Measurements from ENCODE around the gene CCDC192.

Gene CCDC192

GRCh38 chr5:127957183-127957582, 254.0 kb downstream of the CCDC192 start:
- Histone ChIP-seq H3K9ac (ENCODE audit: low read length) (no peak overlapping the region), H3K4me3 (ENCODE audit: low read length) (no peak overlapping the region), H3K36me3 (replicated peaks; ENCODE audit: low read depth, low read length) (no peaks in the 10 kb centered on the region), H2AFZ (ENCODE audit: low read depth, low read length) (no peak overlapping the region), H4K20me1 (ENCODE audit: insufficient read depth, low read length) (no peaks in the 10 kb centered on the region), H3K79me2 (ENCODE audit: low read length) (no peaks in the 10 kb centered on the region), H3K4me2 (ENCODE audit: low read length) (no peak overlapping the region), H3K27ac (ENCODE audit: low read length) (no peak overlapping the region), H3K27me3 (ENCODE audit: low read depth, low read length) (no peaks in the 10 kb centered on the region), H3K4me1 (ENCODE audit: low read length) (no peaks in the 10 kb centered on the region), H3K9me3 (ENCODE audit: insufficient read depth, low read length) (no peaks in the 10 kb centered on the region)
- TF ChIP-seq EZH2phosphoT487 (IDR thresholded peaks at IDR 0.05; ENCODE audit: low read depth), result no peak
- no peak for TF ChIP-seq CTCF (IDR thresholded peaks at IDR 0.05; ENCODE audit: low read depth, low read length)

- TF ChIP-seq EZH2phosphoT487 (IDR thresholded peaks at IDR 0.05; ENCODE audit: low read depth), result no peak
- Histone ChIP-seq H3K4me2 (ENCODE audit: low read length) (no peak overlapping the region), H3K27me3 (ENCODE audit: low read depth, low read length) (no peaks in the 10 kb centered on the region), H3K79me2 (ENCODE audit: low read length) (no peaks in the 10 kb centered on the region), H3K4me3 (ENCODE audit: low read length) (no peak overlapping the region), H3K9me3 (ENCODE audit: insufficient read depth, low read length) (no peaks in the 10 kb centered on the region), H2AFZ (ENCODE audit: low read depth, low read length) (no peak overlapping the region), H3K4me1 (ENCODE audit: low read length) (no peaks in the 10 kb centered on the region), H3K36me3 (replicated peaks; ENCODE audit: low read depth, low read length) (no peaks in the 10 kb centered on the region), H3K27ac (ENCODE audit: low read length) (no peak overlapping the region), H3K9ac (ENCODE audit: low read length) (no peak overlapping the region), H4K20me1 (ENCODE audit: insufficient read depth, low read length) (no peaks in the 10 kb centered on the region)
Observed at GRCh38 chr5:127957701-127958239, 254.6 kb downstream of the CCDC192 start.

- no peaks in the 10 kb centered on the region for H3K9me3 ChIP-seq (ENCODE audit: insufficient read depth, low read length)
- H3K27ac ChIP-seq (ENCODE audit: low read length), result no peak overlapping the region
- H2AFZ ChIP-seq (ENCODE audit: low read depth, low read length), result no peak overlapping the region
- no peak overlapping the region for H3K9ac ChIP-seq (ENCODE audit: low read length)
- no peaks in the 10 kb centered on the region for H3K79me2 ChIP-seq (ENCODE audit: low read length)
- H3K4me2 ChIP-seq (ENCODE audit: low read length), result no peak overlapping the region
- H3K36me3 ChIP-seq (replicated peaks; ENCODE audit: low read depth, low read length), result no peaks in the 10 kb centered on the region
- no peak for TF ChIP-seq EZH2phosphoT487 (IDR thresholded peaks at IDR 0.05; ENCODE audit: low read depth)
- no peak for TF ChIP-seq CTCF (IDR thresholded peaks at IDR 0.05; ENCODE audit: low read depth, low read length)
- no peaks in the 10 kb centered on the region for H4K20me1 ChIP-seq (ENCODE audit: insufficient read depth, low read length)
- H3K27me3 ChIP-seq (ENCODE audit: low read depth, low read length), result no peaks in the 10 kb centered on the region
- no peak overlapping the region for H3K4me3 ChIP-seq (ENCODE audit: low read length)
- H3K4me1 ChIP-seq (ENCODE audit: low read length), result no peaks in the 10 kb centered on the region
Observed at GRCh38 chr5:127958421-127959011, 255.3 kb downstream of the CCDC192 start.

- Histone ChIP-seq H3K27me3 (ENCODE audit: low read depth, low read length) (no peaks in the 10 kb centered on the region), H2AFZ (ENCODE audit: low read depth, low read length) (no peak overlapping the region), H4K20me1 (ENCODE audit: insufficient read depth, low read length) (no peaks in the 10 kb centered on the region), H3K36me3 (replicated peaks; ENCODE audit: low read depth, low read length) (no peaks in the 10 kb centered on the region), H3K9me3 (ENCODE audit: insufficient read depth, low read length) (no peaks in the 10 kb centered on the region), H3K4me1 (ENCODE audit: low read length) (no peaks in the 10 kb centered on the region), H3K4me3 (ENCODE audit: low read length) (no peak overlapping the region), H3K4me2 (ENCODE audit: low read length) (no peak overlapping the region), H3K79me2 (ENCODE audit: low read length) (no peaks in the 10 kb centered on the region), H3K27ac (ENCODE audit: low read length) (no peak overlapping the region), H3K9ac (ENCODE audit: low read length) (no peak overlapping the region)
- no peak for TF ChIP-seq EZH2phosphoT487 (IDR thresholded peaks at IDR 0.05; ENCODE audit: low read depth)
- no peak for TF ChIP-seq CTCF (IDR thresholded peaks at IDR 0.05; ENCODE audit: low read depth, low read length)
Observed at GRCh38 chr5:127959152-127959764, 256.1 kb downstream of the CCDC192 start.
